Mesothelial cell of epicardium (in vitro differentiated cells): ENCODE data around the gene ARNT2. TPM values are rescaled to one million over a fixed set of nuclear protein-coding genes. Genes with fewer than 3 reads are reported as not detected.

Experiments
- DNase-seq, 2 experiments: peaks; one replicate each; pipeline ENCODE4 v3.0.0; 2021; ENCODE audit warnings: low spot score in 2 of 2; ENCODE audit not compliant: unreplicated experiment in 2 of 2
- H3K27ac Mint-ChIP-seq: 2 replicates; pipeline ENCODE4 v1.8.0; 2021; ENCODE audit warnings: mixed read lengths
- H3K27me3 Mint-ChIP-seq: 2 replicates; pipeline ENCODE4 v1.8.0; 2021; ENCODE audit warnings: low read depth, mixed read lengths
- H3K36me3 Mint-ChIP-seq: 2 replicates; pipeline ENCODE4 v1.8.0; 2021; ENCODE audit warnings: mixed read lengths
- H3K4me1 Mint-ChIP-seq: 2 replicates; pipeline ENCODE4 v1.8.0; 2021; ENCODE audit warnings: mixed read lengths
- H3K4me3 Mint-ChIP-seq: 2 replicates; pipeline ENCODE4 v1.8.0; 2021; ENCODE audit warnings: mild to moderate bottlenecking, moderate library complexity, mixed read lengths
- H3K9me3 Mint-ChIP-seq: 2 replicates; pipeline ENCODE4 v1.8.0; 2021; ENCODE audit warnings: mixed read lengths
- total RNA-seq: library from RNA; stranded (reverse); gene quantifications from 3 replicates; pipeline ENCODE4 v1.2.1, GENCODE V29; 2021
- TF ChIP-seq, protein P1 (sequence below): fragments of 200-600 bp; sonication (generic); IDR thresholded peaks from one replicate; pipeline ENCODE4 v1.5.0; 2021; ENCODE audit warnings: antibody characterized with exemption; ENCODE audit not compliant: unreplicated experiment

Gene ARNT2
- total RNA-seq, 1 donor from 2014 or later = 20.2 TPM

DNA sequence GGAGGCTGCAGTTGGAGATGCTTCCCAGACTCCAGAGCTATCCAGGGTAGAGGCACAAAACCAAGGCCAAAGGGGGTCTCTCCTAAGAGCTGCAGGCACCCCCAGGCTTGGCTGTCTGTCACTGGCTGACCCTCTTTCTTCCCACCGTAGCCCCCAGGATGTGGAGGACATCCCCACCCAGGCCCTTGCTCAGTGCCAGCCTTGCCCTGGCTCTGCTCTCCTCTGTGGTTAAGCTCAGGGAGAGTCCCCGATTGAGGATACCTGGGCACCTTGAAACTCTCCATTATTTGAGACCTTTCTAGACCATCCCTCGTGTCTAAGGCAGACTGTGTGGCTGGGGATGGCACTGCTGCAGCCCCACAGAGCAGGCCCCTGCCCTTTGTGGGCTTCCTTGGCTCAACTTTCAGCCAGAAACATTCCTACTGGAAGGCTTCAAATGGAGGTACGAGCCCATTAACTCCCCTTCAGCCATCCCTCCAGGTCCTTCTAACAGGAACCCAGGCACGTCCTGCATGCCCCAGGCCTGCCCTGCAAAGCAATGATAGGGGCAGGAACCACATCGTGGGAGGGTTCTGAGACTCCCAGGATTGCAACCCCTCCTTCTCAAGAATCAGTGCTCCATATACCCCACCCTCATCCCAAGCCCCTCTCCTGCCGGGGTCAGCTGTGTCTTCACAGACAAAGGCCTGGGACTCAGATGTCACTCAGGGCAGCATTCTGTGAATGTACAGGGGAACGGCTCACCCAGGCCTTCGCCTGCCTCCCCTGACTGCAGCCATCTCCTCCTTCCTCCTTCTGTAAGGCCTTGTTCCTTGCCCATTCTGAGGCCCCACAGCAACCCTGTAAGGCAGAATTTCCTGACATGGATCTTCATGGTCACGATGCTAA is 188.0 kb downstream of the ARNT2 start:
- H3K4me1 Mint-ChIP-seq = peaks cover 2% of the 10 kb centered on the region
- H3K27ac Mint-ChIP-seq = no peak overlapping the region
- H3K4me3 Mint-ChIP-seq = no peak overlapping the region
- H3K36me3 Mint-ChIP-seq = peaks cover 14% of the 10 kb centered on the region
- no peaks in the 10 kb centered on the region for H3K9me3 Mint-ChIP-seq
- TF ChIP-seq, protein P1, sequence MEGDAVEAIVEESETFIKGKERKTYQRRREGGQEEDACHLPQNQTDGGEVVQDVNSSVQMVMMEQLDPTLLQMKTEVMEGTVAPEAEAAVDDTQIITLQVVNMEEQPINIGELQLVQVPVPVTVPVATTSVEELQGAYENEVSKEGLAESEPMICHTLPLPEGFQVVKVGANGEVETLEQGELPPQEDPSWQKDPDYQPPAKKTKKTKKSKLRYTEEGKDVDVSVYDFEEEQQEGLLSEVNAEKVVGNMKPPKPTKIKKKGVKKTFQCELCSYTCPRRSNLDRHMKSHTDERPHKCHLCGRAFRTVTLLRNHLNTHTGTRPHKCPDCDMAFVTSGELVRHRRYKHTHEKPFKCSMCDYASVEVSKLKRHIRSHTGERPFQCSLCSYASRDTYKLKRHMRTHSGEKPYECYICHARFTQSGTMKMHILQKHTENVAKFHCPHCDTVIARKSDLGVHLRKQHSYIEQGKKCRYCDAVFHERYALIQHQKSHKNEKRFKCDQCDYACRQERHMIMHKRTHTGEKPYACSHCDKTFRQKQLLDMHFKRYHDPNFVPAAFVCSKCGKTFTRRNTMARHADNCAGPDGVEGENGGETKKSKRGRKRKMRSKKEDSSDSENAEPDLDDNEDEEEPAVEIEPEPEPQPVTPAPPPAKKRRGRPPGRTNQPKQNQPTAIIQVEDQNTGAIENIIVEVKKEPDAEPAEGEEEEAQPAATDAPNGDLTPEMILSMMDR = no peak
- H3K27me3 Mint-ChIP-seq = no peaks in the 10 kb centered on the region
- DNase-seq = no peak

DNA sequence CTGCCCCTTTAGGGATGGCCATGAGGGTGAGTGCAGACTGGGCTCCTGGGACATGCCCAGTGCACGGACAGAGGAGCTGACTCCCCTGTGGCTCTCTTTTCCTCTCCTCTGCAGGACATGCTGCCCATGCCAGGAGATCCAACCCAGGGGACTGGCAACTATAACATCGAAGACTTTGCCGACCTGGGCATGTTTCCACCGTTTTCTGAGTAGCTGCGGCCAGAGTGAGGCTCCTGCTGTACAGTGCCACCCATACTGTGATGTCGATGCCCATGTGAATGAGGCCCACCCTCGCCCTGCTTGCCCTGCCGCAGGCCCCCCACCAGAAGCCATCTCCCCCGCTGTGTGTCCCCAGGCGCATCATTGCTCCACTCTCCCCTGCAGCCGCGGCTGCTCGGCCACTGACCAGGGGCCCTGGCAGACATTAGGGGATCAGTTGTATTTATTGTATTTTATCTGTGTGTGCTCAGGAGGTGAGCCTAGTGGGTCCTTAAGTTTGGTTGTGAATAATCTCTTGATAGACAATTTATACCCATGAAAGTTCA is 189.4 kb downstream of the ARNT2 start:
- DNase-seq = no peak
- H3K27me3 Mint-ChIP-seq = no peaks in the 10 kb centered on the region
- H3K36me3 Mint-ChIP-seq = peaks cover 14% of the 10 kb centered on the region
- H3K27ac Mint-ChIP-seq = no peak overlapping the region
- peaks cover 2% of the 10 kb centered on the region for H3K4me1 Mint-ChIP-seq
- H3K4me3 Mint-ChIP-seq = no peak overlapping the region
- TF ChIP-seq, protein P1 = no peak
- H3K9me3 Mint-ChIP-seq = no peaks in the 10 kb centered on the region

DNA sequence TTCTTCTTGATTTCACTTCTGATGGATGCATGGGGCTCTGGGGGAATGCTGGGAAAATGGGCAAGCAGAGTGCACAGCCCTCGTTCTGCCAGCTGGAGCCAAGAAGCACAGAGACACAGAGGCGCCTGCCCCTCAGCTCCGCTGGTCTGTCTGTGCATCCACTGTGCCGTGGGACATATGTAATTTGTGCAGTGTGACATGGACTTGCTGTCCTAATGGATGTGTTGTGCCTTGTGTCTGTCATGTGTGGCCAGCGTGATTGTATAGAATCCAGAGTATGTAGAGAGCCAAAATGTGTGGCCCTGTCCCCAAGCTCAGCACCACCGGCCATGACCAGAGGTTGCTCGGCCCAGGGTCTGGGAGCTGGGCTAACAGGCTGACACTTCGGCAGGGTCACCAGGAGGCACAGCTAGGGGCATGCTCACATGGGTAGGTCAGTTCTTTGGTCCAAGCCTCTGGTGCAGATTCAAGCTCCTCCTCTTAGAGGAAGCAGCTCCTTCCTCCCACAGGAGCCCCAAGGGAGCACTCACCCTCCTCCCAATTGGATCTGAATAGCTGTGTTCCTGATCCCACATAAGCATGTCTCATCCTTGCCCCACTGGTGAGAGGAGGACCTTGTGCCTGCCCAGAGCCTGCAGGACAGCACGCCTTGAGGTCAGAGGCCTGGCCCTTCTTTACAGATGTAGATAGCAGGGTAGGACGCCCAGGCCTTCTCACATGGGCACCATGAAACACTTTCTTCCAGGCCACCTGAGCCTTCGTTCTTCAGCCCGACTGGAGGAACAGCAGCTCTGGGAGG is 190.1 kb downstream of the ARNT2 start:
- no peak overlapping the region for H3K4me3 Mint-ChIP-seq

DNA sequence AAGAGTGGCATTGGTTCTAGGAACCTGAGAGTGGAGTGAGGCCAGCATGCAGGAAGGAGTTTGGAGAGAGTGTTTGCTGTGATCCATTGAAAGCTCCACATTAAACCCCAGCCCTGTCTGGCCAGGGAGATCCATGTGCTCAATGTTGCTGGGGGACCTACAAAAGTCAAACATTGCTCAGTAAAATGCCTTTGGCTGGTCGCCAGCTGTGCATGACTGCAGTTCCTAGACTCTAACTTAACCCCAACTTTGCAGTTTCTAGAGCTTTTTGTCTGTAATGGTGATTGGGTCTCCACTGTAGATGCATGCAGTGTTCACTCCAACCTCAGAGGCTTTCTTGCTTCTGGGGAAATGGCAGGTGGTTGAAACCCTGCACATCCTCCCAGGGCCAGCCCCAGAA is 191.2 kb downstream of the ARNT2 start:
- H3K27ac Mint-ChIP-seq = no peak overlapping the region
- no peaks in the 10 kb centered on the region for H3K27me3 Mint-ChIP-seq
- peaks cover 12% of the 10 kb centered on the region for H3K9me3 Mint-ChIP-seq
- TF ChIP-seq, protein P1 = no peak
- H3K4me3 Mint-ChIP-seq = no peak overlapping the region
- H3K36me3 Mint-ChIP-seq = peaks cover 10% of the 10 kb centered on the region
- H3K4me1 Mint-ChIP-seq = peaks cover 2% of the 10 kb centered on the region
- DNase-seq = no peak

More for the DNA sequence above, 190.1 kb downstream of the ARNT2 start:
- DNase-seq = no peak
- Mint-ChIP-seq H3K36me3 (peaks cover 10% of the 10 kb centered on the region), H3K27ac (no peak overlapping the region), H3K27me3 (no peaks in the 10 kb centered on the region), H3K4me1 (peaks cover 2% of the 10 kb centered on the region), H3K9me3 (peaks cover 4% of the 10 kb centered on the region)
- TF ChIP-seq, protein P1 = no peak

DNA sequence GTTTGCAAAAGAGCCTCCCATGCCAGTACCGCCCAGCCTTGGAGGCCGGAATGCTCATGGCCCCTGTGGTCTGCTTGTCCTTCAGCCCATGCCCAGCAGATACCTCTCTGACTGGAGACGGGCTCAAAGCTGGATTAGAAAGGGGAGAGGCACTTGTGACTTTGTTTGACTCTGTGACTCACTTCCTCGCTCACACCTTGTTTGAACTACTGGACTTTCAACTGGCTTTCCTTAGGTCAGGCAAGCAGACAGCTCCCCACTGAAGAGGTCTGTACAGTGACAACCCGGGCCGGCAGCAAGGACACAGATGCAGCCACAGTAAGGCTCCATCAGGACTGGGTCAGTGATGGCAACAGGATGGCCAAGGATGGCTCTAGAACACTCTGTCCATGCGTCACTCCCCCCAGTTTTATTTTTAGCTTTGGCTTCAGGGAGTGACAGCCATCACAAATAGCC is 192.4 kb downstream of the ARNT2 start:
- no peak for DNase-seq
- H3K4me1 Mint-ChIP-seq = peaks cover 2% of the 10 kb centered on the region
- TF ChIP-seq, protein P1 = no peak
- H3K27me3 Mint-ChIP-seq = no peaks in the 10 kb centered on the region
- H3K4me3 Mint-ChIP-seq = no peak overlapping the region
- H3K27ac Mint-ChIP-seq = no peak overlapping the region
- peaks cover 12% of the 10 kb centered on the region for H3K9me3 Mint-ChIP-seq
- H3K36me3 Mint-ChIP-seq = peaks cover 10% of the 10 kb centered on the region
